GM19468 (cell line): ENCODE results near the gene TRMT11.
"Not testable (repeated sequence)": the region's sequence is repeated elsewhere in the genome, so short reads cannot be mapped to it uniquely, and the experiment has no call there.

ENCODE experiments used
- ATAC-seq: cut with Tn5 transposase; IDR thresholded peaks from one replicate; pipeline ENCODE4 v1.9.1; 2021; ENCODE audit warnings: mild to moderate bottlenecking, moderate library complexity, moderate number of reproducible peaks; ENCODE audit not compliant: unreplicated experiment; ENCODE audit errors: extremely low read depth

TRMT11 gene

GRCh38 chr6:125955973-125956372 is 30.4 kb upstream of the TRMT11 start:
- no peak for ATAC-seq

DNA sequence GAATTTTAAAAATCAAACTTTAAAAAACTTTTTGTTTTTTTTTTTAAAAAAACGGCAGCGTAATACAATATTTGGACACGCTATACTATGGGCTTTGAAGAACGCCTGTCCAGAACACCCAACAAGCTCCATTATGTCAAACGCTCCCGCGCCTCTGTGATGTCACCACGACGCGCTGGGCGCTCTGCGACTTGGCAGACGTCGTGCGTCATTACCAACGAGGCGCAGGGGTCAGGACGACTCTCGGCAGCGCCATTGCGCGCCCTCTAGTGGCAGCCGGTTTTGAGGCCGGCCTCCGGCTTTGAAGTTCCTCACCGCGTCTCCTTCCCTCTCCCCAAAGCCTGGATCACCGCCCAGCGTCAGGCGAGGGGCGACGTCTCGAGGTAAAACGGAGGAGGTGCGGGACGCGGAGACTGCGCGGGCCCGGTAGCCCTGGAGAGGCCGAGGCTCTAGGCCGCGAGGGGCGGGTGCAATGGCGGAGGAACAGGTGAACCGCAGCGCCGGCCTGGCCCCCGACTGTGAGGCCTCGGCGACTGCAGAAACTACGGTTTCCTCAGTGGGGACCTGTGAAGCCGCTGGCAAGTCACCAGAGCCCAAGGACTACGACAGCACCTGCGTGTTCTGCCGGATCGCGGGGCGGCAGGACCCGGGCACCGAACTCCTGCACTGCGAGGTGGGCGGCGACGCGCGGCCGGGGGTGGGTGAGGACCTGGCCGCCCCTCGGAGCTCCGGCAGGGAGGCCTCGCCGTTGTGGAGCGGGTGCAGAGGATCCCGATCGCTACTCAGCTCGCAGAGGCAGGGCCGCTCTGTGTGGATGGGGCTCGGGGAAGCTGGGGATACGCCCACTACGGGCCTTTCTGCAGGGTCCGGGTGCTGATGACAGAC is 29.6 kb upstream of the TRMT11 start, which contains the start of gene HINT3:
Gene HINT3 (plus strand): TSS at position 265 of the 885 bp plus-strand sequence. CDS start 208 bp downstream, at position 473.
- peak; percentile 95 for ATAC-seq

GRCh38 chr6:125957391-125957693 is 29.0 kb upstream of the TRMT11 start:
- no peak for ATAC-seq

GRCh38 chr6:125957845-125958244 is 28.5 kb upstream of the TRMT11 start:
- ATAC-seq: no peak

GRCh38 chr6:125959041-125959440 is 27.3 kb upstream of the TRMT11 start:
- no peak for ATAC-seq

DNA sequence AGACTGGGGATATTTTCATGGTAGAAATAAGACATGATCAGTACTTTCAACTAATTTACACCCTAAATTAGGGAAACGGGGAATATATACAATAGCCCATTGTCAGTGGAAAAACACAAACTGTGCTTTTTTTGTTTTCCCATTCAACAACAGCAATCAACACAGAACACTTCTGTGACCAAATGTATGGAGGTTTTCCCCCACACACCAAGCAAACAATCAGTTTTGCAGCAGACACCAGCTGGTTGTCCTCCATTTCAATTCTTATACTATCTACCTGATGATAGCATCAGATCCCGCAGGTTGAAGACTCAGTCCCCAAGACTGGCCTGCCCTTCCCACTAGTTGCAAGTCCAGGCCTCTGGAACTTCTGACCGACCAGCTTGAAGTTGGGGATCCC is 25.2 kb upstream of the TRMT11 start:
- ATAC-seq: no peak

DNA sequence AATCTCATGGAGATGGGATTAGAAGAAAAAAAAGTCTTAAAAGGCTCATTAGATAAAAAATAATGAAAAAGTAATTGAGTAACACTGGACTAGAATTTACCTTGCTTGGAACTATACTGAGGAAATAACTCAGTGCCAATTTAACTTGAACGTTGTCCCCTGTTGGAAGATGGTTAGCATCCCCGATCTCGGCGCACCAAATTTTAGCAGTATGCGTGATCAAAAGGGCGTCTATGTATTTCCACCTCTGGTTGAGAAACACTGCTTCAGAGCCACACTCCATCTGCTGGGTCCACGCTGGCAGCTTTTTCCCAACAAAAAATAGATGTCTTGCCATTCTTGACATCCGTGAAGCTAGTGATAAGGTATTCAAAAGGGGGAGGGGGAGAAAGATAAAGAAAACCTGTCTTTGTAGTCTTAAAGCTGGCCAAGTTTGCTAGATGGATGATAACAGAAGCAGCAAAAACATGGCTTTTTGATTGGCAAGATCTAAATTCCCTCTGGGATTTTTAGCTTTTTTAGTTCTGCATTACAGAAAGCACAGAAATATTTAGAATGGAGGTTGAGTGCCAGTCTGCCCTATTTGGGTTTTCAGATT is 23.3 kb upstream of the TRMT11 start:
- ATAC-seq: no peak

DNA sequence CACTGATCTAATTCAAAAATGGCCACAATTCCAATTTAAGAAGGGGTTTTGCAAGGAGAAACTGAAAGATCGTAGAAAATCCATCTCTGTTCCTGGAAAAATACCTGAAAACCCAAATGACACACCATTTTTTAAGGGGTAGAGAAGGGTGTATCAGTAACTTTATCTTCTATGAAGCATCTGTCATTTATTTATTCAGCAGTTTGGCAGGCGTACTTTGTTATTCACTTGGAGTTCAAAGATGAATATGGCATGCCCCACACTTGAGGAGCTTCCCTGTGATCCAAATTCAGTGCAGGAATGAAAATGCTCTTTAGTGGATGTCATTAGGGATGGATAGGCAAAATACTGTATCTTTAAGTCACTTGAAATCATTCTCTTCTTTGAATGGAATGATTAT is 22.5 kb upstream of the TRMT11 start:
- no peak for ATAC-seq

GRCh38 chr6:125966569-125966968 is 19.8 kb upstream of the TRMT11 start:
- ATAC-seq: no peak

DNA sequence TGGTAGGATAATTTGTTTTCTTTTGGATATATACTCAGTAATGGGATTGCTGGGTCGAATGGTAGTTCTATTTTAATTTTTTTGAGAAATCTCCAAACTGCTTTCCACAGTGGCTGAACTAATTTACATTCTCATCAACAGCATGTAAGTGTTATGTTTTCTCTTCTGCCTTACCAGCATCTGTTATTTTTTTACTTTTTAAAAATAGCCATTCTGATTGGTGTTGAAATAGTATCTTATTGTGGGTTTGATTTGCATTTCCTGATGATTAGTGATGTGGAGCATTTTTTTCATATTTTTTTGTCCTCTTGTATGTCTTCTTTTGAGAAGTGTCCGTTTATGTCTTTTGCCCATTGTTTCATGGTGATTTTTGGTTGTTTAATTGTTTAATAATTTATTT is 17.8 kb upstream of the TRMT11 start:
- no peak for ATAC-seq

DNA sequence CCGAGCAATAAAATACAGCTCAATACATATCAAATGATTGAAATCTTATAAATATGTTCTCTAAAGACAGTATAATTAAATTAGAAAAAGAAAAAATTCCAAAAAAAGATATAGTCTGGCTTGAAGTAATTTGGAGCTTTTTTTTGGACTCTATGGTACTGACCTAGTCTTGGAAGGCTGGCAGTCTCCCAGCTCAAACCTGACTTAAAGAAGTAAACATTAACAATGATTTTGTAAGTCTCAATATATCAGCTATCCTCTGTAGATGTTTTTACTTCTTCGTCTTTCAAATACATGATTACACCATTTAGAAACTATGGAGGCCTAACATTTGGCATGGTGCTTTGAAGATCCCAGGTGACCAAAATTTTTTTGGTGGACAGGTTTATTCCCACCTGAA is 15.6 kb upstream of the TRMT11 start:
- ATAC-seq: no peak

DNA sequence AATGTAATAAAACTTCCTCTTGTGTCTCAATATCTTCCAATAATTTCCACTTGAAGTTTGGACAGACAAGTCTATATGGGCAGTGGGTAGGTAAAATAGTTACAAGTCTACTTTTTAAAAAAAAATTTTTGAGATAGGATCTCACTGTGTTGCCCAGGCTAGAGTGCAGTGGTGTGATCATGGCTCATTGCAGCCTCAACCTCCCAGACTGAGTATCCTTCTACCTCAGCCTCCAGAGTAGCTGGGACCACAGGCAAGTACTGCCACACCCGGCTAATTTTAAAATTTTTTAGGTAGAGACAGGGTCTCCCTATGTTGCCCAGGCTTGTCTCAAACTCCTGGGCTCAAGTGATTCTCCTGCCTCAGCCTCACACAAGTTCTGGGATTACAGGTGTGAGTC is 13.9 kb upstream of the TRMT11 start:
- not testable (repeated sequence) for ATAC-seq

DNA sequence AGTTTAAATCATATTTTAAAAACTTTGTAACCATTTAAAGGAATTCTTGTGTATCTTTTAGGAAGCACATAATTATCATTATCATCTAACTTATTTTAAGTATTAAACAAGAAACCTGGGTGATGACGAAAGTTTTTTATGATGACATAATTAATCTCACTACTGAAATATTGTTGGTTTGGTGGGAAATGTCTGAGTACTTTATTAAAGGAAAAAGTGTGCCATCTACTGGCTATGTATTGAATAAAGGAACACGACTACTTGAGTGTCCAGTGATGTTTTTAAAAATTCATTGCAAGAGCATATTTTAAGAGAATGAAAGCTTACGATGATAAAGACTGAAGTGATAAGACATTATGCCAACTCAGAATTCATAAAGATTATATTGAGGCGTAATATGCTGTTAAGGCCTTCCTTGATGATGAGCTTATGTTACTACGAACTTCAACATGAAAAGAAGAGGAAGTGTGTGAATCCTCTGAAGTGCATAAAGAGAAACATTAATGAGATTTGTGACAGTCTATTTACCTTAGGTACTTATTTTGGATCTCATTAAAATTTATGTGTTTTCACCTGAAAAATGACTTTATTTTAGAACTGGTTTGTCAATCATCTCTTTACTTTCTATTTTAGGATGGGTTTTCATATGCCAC is 12.0 kb upstream of the TRMT11 start:
- no peak for ATAC-seq

GRCh38 chr6:125979101-125979500 is 7.2 kb upstream of the TRMT11 start:
- ATAC-seq: no peak

- ATAC-seq: no peak
These were observed 4.7 kb upstream of the TRMT11 start for GRCh38 chr6:125981571-125982185.

DNA sequence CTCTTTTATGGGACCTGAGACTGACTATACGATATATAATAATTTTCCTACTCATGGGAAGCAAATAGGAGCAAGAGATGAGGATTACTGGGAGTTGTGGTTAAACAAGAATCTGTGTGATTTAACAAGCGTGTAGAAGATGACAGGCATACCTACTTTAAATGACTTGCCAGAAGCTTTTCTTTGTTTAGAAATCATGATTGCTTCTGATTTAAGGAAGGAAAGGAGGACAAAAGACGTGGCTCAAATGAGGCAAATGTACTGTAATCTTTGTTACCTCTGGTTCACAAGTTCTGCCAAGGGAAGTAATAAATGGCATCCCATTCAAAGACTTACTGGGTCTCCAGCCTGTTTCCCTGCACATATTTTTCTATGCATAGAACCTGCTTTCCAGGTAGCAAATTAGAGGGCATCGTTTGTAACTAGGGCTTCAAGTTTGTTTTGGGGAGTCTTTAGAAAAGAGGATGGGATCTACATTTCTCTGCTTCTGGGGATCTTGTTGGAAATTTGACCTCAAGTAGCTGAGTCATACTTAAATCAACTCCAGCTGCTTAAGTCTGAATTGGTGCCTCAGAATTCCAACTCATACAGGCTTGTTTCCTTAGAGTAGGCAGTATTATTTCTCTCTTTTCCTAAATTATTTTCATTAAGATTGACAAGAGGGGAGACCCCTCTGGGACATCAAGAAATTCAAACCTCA is 2.9 kb upstream of the TRMT11 start:
- no peak for ATAC-seq

GRCh38 chr6:125984311-125984710 is 2.0 kb upstream of the TRMT11 start:
- ATAC-seq: no peak

DNA sequence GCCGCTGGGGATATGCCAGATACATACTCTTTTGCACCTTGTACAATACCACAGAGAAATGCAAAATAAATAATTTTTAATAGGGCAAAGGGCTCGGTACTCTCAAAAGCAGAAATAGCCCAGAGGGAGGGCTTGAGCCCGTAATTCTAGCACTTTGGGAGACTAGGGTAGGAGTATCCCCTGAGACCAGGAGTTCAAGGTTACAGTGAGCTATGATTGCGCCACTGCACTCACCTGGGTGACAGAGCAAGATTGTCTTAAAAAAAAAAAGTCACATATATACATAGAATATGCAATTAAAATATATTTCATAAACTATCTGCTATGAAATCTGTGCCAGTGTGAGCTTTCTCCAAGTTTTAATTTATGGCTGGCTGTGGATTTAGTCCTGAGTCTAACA is 818 bp upstream of the TRMT11 start:
- no peak for ATAC-seq

DNA sequence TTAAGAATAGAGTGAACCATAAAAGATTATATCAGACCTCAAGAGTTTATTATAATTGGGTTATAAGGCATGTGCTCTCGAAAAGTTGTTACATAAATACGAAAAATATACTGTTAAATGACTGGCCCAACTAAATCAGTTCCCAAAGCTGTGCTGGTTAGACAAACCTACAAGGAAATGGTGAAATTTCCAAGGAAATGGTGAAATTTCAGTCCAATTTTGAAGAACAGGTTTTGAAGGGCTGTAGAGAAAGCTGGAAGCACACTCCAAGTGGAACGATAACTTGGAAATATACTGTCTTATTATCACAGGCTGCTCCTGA is 400 bp upstream of the TRMT11 start:
- ATAC-seq: no peak

- ATAC-seq: no peak
These were observed 782 bp downstream of the TRMT11 start for GRCh38 chr6:125987026-125987617.
